ENCODE measurements around the gene RUSC1. TPM values are rescaled to one million over a fixed set of nuclear protein-coding genes. Genes with fewer than 3 reads are reported as not detected.

Gene RUSC1
- total RNA-seq, 2 experiments from 2014 or later: 10.7 to 11.8 TPM

DNA sequence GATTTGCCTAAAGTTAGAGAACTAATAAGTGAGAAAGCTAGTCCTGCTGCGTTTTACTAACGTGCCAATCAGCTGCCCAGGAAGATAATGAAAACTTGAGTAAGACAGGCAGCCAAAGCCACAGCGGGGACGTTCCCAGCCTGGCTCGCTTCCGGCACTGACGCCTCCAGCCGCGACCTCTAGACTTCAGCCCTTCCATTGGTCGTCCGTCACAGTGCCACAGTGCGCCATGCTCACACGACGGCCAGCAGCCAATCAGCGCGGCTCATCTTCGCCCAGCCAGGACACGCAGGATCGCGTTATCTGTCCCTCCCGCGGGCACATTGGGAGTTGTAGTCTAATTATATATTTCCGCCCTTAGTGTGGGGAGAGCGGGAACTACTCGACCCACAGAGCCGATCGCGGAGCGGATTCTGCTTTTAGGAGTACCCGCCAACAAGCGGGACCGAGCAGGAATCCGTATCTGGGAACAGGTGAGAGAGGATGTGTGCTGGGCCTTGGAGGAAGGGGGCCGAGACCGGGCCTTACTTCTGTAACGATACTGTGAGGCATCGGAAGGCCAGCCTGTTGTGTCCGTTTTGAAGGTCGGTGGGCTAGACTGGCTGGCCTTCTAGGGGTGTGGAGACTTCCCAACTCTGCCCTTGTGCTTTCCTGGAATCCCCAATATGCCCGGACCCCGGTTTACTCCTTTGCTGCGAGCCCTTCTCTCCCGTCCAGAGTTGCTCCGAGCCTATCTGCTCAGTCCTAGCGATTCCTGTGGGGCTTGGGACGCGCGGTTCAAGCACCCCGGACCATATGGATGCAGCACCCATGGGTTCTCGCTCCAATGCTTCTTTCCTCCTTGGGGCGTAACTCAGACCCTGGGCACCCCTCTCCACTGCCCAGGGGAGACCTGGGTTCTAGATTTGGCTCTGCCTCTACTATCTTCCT is 11.9 kb upstream of the RUSC1 start, which contains the start of gene FDPS:
Gene FDPS, plus strand, starts transcription at position 374 of the 930 bp plus-strand sequence. CDS start 924 bp downstream, outside the sequence.
- no peaks in the 10 kb centered on the region for H3K27me3 ChIP-seq (ENCODE audit: control insufficient read depth in 1 of 2, insufficient read depth in 2 of 2, low read length in 2 of 2)
- peak; percentile 97 for ATAC-seq (ENCODE audit: poor library complexity)
- POLR2A ChIA-PET: interaction anchor here (0.6 to 1.8 kb wide), 13 partner anchors 12 to 626 kb away, joined by 3 to 9 read pairs (median 4); partner anchors contain the start of genes CLK2, KHDC4, RUSC1 and SCAMP3
- Mint-ChIP-seq H3K4me1 (ENCODE audit: low read depth) (peaks cover 28% of the 10 kb centered on the region), H3K36me3 (ENCODE audit: low read depth) (peaks cover 33% of the 10 kb centered on the region), H3K4me3 (peak within 1 kb of the TSS; percentile 94), H3K9me3 (no peaks in the 10 kb centered on the region), H3K27me3 (no peaks in the 10 kb centered on the region), H3K27ac (peak within 1 kb of the TSS; percentile 96)
- peaks cover 21% of the 10 kb centered on the region for H3K36me3 ChIP-seq (ENCODE audit: insufficient read depth, low read length)
- CTCF ChIA-PET: interaction anchor here (1.3 to 1.6 kb wide), 4 partner anchors 15 to 60 kb away, joined by 3 to 15 read pairs (median 6); no protein-coding TSS in a partner anchor
- peak within 1 kb of the TSS; percentile 92 to 95 for H3K27ac ChIP-seq (ENCODE audit: low read depth in 1 of 2, low read length in 2 of 2)
- DNase-seq: peak; percentile 90 to 100 (median 94)
- H3K9me3 ChIP-seq (ENCODE audit: control insufficient read depth in 1 of 2, insufficient read depth in 1 of 2, low read length in 2 of 2): no peaks in the 10 kb centered on the region
- H3K4me1 ChIP-seq (ENCODE audit: insufficient read depth, low read length): peaks cover 29% of the 10 kb centered on the region
- H3K4me3 ChIP-seq (ENCODE audit: low read length): peak within 1 kb of the TSS; percentile 93
- TF ChIP-seq, protein P1, sequence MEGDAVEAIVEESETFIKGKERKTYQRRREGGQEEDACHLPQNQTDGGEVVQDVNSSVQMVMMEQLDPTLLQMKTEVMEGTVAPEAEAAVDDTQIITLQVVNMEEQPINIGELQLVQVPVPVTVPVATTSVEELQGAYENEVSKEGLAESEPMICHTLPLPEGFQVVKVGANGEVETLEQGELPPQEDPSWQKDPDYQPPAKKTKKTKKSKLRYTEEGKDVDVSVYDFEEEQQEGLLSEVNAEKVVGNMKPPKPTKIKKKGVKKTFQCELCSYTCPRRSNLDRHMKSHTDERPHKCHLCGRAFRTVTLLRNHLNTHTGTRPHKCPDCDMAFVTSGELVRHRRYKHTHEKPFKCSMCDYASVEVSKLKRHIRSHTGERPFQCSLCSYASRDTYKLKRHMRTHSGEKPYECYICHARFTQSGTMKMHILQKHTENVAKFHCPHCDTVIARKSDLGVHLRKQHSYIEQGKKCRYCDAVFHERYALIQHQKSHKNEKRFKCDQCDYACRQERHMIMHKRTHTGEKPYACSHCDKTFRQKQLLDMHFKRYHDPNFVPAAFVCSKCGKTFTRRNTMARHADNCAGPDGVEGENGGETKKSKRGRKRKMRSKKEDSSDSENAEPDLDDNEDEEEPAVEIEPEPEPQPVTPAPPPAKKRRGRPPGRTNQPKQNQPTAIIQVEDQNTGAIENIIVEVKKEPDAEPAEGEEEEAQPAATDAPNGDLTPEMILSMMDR (IDR thresholded peaks at IDR 0.05): no peak
- intact Hi-C loops (cut with DNase I, micrococcal nuclease): loop anchor here (1.0 to 2.0 kb wide), 5 partner anchors 12 to 58 kb away; partner anchors contain the start of genes CLK2 (in 1 of the 2), RUSC1 (in 1 of the 2) and SCAMP3 (in 1 of the 2)

DNA sequence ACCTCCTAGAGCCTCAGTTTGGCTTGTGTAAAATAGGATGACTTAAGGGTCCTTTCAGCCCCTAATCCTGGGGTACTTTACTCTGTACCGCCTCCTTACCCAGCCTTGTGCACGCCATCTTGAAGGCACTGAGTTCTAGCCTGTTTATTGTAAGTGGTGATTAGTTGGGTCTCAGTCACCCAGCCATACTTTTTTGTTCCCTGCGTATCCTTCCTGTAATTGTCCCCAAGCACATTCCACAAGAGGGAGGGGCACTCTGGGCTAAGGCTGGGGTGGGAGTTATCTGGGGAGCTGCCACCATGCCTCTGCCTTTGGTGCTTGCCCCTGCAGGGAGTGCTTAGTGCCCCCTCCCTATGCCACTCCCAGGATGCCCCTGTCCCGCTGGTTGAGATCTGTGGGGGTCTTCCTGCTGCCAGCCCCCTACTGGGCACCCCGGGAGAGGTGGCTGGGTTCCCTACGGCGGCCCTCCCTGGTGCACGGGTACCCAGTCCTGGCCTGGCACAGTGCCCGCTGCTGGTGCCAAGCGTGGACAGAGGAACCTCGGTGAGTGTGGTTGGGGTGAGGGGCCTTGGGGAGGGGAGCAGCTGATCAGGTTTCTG is 11.2 kb upstream of the RUSC1 start:
- Mint-ChIP-seq H3K4me3 (peak overlapping the region; percentile 94), H3K4me1 (ENCODE audit: low read depth) (peaks cover 28% of the 10 kb centered on the region), H3K27me3 (no peaks in the 10 kb centered on the region), H3K36me3 (ENCODE audit: low read depth) (peaks cover 33% of the 10 kb centered on the region), H3K9me3 (no peaks in the 10 kb centered on the region), H3K27ac (peak overlapping the region; percentile 96)
- H3K27me3 ChIP-seq (ENCODE audit: control insufficient read depth in 1 of 2, insufficient read depth in 2 of 2, low read length in 2 of 2): no peaks in the 10 kb centered on the region
- H3K36me3 ChIP-seq (ENCODE audit: insufficient read depth, low read length): peaks cover 22% of the 10 kb centered on the region
- H3K4me1 ChIP-seq (ENCODE audit: insufficient read depth, low read length): peaks cover 29% of the 10 kb centered on the region
- ChIA-PET CTCF (no interaction called here), POLR2A (interaction anchor here (0.6 kb wide), 1 partner anchor 93 kb away, joined by 3 read pairs; no protein-coding TSS in a partner anchor)
- TF ChIP-seq, protein P1 (IDR thresholded peaks at IDR 0.05): no peak
- no peak for ATAC-seq (ENCODE audit: poor library complexity)
- intact Hi-C loops (cut with DNase I, micrococcal nuclease): loop anchor here (1.0 to 2.0 kb wide), 2 partner anchors 11 to 59 kb away; partner anchors contain the start of gene RUSC1 (in 1 of the 2)
- no peaks in the 10 kb centered on the region for H3K9me3 ChIP-seq (ENCODE audit: control insufficient read depth in 1 of 2, insufficient read depth in 1 of 2, low read length in 2 of 2)
- peak overlapping the region; percentile 93 for H3K4me3 ChIP-seq (ENCODE audit: low read length)
- DNase-seq: peak in 2 of 14 experiments; percentile 17 to 35
- peak overlapping the region in 1 of 2 donors; percentile 67 for H3K27ac ChIP-seq (ENCODE audit: low read depth in 1 of 2, low read length in 2 of 2)

DNA sequence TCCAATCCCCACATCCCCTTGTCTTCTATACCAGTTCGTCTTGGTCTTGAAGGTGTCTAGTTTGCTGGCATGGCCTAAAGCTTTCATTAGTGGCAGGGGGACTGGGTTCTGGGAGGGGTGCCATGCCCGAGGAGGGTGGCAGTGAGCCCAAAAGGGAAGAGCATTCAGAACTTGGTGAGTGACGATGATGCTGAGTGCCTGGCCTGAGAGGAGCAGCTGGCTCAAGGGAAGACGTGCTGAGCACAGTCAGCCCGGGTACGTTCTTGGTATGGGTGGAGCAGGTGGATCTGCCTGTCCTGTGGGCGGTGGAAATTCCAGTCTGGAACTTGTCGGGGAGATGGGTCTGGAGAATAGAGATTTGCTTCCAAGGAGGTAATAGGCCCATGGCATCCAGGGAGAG is 7.4 kb upstream of the RUSC1 start:
- Histone ChIP-seq H3K36me3 (ENCODE audit: insufficient read depth, low read length) (peaks cover 36% of the 10 kb centered on the region), H3K27ac (ENCODE audit: low read depth in 1 of 2, low read length in 2 of 2) (no peak overlapping the region), H3K9me3 (ENCODE audit: control insufficient read depth in 1 of 2, insufficient read depth in 1 of 2, low read length in 2 of 2) (no peaks in the 10 kb centered on the region), H3K4me1 (ENCODE audit: insufficient read depth, low read length) (peaks cover 20% of the 10 kb centered on the region), H3K4me3 (ENCODE audit: low read length) (no peak overlapping the region), H3K27me3 (ENCODE audit: control insufficient read depth in 1 of 2, insufficient read depth in 2 of 2, low read length in 2 of 2) (no peaks in the 10 kb centered on the region)
- CTCF ChIA-PET: interaction anchor here (1.2 kb wide), 1 partner anchor 10 kb away, joined by 3 read pairs; no protein-coding TSS in a partner anchor
- H3K36me3 Mint-ChIP-seq (ENCODE audit: low read depth): peaks cover 39% of the 10 kb centered on the region
- no peak overlapping the region for H3K27ac Mint-ChIP-seq
- ATAC-seq (ENCODE audit: poor library complexity) (no peak), DNase-seq (no peak)
- TF ChIP-seq, protein P1 (IDR thresholded peaks at IDR 0.05): no peak
- intact Hi-C loops (cut with DNase I, micrococcal nuclease): no loop called here
- POLR2A ChIA-PET: no interaction called here
- no peaks in the 10 kb centered on the region for H3K27me3 Mint-ChIP-seq
- H3K4me1 Mint-ChIP-seq (ENCODE audit: low read depth): peaks cover 26% of the 10 kb centered on the region
- H3K4me3 Mint-ChIP-seq: no peak overlapping the region
- no peaks in the 10 kb centered on the region for H3K9me3 Mint-ChIP-seq
